K562 treated with DMSO at 1 percent for 4 hours (cell line): ENCODE data around the gene PEX5. TPM values are rescaled to one million over a fixed set of nuclear protein-coding genes. Genes with fewer than 3 reads are reported as not detected.

Experiments
- total RNA-seq: library from RNA; unstranded; fragments of 300-600 nt; gene quantifications from 2 replicates; pipeline ENCODE4 v1.2.3, GENCODE V29; 2022; ENCODE audit not compliant: insufficient read depth

The PEX5 gene
- total RNA-seq, result 11.2 and 15.6 TPM in 2 replicates

GRCh38 chr12:7189398-7190267 is at the start of gene PEX5:
Gene PEX5, plus strand, starts transcription at chr12:7189686. Its CDS starts 692 bp downstream, at chr12:7190378.

Other genes with a start within 250 kb of the PEX5 start
- gene RNU7-1, start 245.9 kb upstream of the PEX5 start, total RNA-seq, result not detected in 2 replicates
- gene C12orf57, start 245.7 kb upstream of the PEX5 start, total RNA-seq, result 524 and 553 TPM in 2 replicates
- gene PTPN6, start 238.3 kb upstream of the PEX5 start, total RNA-seq, result 6.5 and 16.4 TPM in 2 replicates
- 297 and 310 TPM in 2 replicates for gene PHB2, start 219.0 kb upstream of the PEX5 start, total RNA-seq
- 7.9 and 15.0 TPM in 2 replicates for gene EMG1, start 218.8 kb upstream of the PEX5 start, total RNA-seq
- 23.4 and 23.6 TPM in 2 replicates for gene LPCAT3, start 171.2 kb upstream of the PEX5 start, total RNA-seq
- 0.81 and 1.7 TPM in 2 replicates for gene C1S, start 129.0 kb upstream of the PEX5 start, total RNA-seq
- 3.0 and 5.2 TPM in 2 replicates for gene C1R, start 97.2 kb upstream of the PEX5 start, total RNA-seq
- 13.2 and 18.7 TPM in 2 replicates for gene C1RL, start 80.5 kb upstream of the PEX5 start, total RNA-seq
- gene RBP5, start 60.8 kb upstream of the PEX5 start, total RNA-seq, result 4.6 and 9.7 TPM in 2 replicates
- 12.1 and 20.9 TPM in 2 replicates for gene CLSTN3, start 59.3 kb upstream of the PEX5 start, total RNA-seq
- gene ACSM4, start 114.4 kb downstream of the PEX5 start, total RNA-seq, result not detected in 2 replicates